Upper lobe of left lung (tissue), 4 donors: ENCODE results near the gene CMTM1.

Source experiments
- EP300 ChIP-seq, 4 donors: sonication (generic); formaldehyde crosslinking; IDR thresholded peaks; one replicate each; pipeline ENCODE4 v1.5.1; 2017; ENCODE audit warnings: antibody characterized with exemption in 4 of 4, control low read depth in 2 of 4
- POLR2A ChIP-seq, 4 donors: fragments of 450-650 bp; IDR thresholded peaks; one replicate each; pipeline ENCODE4 v1.5.1; 2016 to 2017; ENCODE audit warnings: antibody characterized with exemption in 4 of 4, mild to moderate bottlenecking in 2 of 4
- POLR2AphosphoS5 ChIP-seq, 2 donors: sonication (generic); formaldehyde crosslinking; IDR thresholded peaks; one replicate each; pipeline ENCODE4 v1.5.1; 2017; ENCODE audit warnings: antibody characterized with exemption in 2 of 2
- TF ChIP-seq, protein P1 (sequence below), 6 experiments: fragments of 450-650 bp in 4 of 6; fragments of 200-600 bp in 2 of 6; sonication (generic) in 2 of 6; IDR thresholded peaks; one replicate each; pipeline ENCODE4 v1.5.1; 2016 to 2019; ENCODE audit warnings: antibody characterized with exemption in 6 of 6

DNA sequence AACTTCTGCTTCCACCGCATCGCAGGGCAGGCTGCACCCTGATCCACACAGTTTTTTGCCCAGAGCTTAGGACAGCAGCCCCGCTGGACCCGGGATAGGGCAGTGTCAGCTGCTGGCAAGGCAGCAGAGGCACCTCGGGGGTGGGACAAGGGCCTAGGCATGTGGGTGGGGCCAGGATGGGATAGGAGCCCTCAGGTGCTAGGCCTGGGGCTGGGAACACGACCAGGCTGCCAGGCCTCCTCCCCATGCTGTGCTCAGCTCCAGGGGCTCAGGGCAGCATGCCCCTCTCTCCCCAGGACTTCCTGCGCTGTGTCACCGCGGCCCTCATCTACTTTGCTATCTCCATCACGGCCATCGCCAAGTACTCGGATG, 42.9 kb downstream of the CMTM1 start:
- TF ChIP-seq POLR2A (IDR thresholded peaks at IDR 0.05) (no peak), POLR2AphosphoS5 (IDR thresholded peaks at IDR 0.05) (no peak), EP300 (IDR thresholded peaks at IDR 0.05) (no peak)
- TF ChIP-seq, protein P1, sequence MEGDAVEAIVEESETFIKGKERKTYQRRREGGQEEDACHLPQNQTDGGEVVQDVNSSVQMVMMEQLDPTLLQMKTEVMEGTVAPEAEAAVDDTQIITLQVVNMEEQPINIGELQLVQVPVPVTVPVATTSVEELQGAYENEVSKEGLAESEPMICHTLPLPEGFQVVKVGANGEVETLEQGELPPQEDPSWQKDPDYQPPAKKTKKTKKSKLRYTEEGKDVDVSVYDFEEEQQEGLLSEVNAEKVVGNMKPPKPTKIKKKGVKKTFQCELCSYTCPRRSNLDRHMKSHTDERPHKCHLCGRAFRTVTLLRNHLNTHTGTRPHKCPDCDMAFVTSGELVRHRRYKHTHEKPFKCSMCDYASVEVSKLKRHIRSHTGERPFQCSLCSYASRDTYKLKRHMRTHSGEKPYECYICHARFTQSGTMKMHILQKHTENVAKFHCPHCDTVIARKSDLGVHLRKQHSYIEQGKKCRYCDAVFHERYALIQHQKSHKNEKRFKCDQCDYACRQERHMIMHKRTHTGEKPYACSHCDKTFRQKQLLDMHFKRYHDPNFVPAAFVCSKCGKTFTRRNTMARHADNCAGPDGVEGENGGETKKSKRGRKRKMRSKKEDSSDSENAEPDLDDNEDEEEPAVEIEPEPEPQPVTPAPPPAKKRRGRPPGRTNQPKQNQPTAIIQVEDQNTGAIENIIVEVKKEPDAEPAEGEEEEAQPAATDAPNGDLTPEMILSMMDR (IDR thresholded peaks at IDR 0.05): no peak
